HTR-8/SVneo (cell line): Measurements from ENCODE around the gene ABCG5.

Source experiments
- DNase-seq: peaks from one replicate; pipeline ENCODE4 v3.0.0; 2011; ENCODE audit warnings: low spot score, mixed read lengths; ENCODE audit not compliant: insufficient read length
- FAIRE-seq: peaks from 2 replicates; lab custom pipeline; 2011; peaks lifted over from hg19 to GRCh38; lab: Jason Lieb, UNC

ABCG5 gene

GRCh38 chr2:43838560-43839267 lies at the start of gene ABCG5, which contains the start of gene ABCG8:
TSS of gene ABCG5 (minus strand) at chr2:43838839. CDS start at chr2:43838679, 160 bp downstream.
TSS of gene ABCG8 (plus strand) at chr2:43838971. CDS start at chr2:43839054, 83 bp downstream.
- DNase-seq, result no peak
- no peak for FAIRE-seq

GRCh38 chr2:43887176-43887575 lies 48.5 kb upstream of the ABCG5 start:
- no peak for DNase-seq
- FAIRE-seq, result no peak

GRCh38 chr2:43885132-43885632 lies 46.5 kb upstream of the ABCG5 start:
- FAIRE-seq (no peak), DNase-seq (no peak)

GRCh38 chr2:43884689-43885088 lies 46.0 kb upstream of the ABCG5 start:
- no peak for DNase-seq
- no peak for FAIRE-seq

GRCh38 chr2:43882312-43882711 lies 43.7 kb upstream of the ABCG5 start:
- DNase-seq, result no peak

GRCh38 chr2:43880952-43881351 lies 42.3 kb upstream of the ABCG5 start:
- no peak for DNase-seq
- FAIRE-seq, result no peak

More at GRCh38 chr2:43882312-43882711, 43.7 kb upstream of the ABCG5 start:
- FAIRE-seq, result no peak

GRCh38 chr2:43880471-43880870 lies 41.8 kb upstream of the ABCG5 start:
- DNase-seq (no peak), FAIRE-seq (no peak)

GRCh38 chr2:43879261-43879660 lies 40.6 kb upstream of the ABCG5 start:
- FAIRE-seq (no peak), DNase-seq (no peak)

GRCh38 chr2:43877782-43878464 lies 39.3 kb upstream of the ABCG5 start:
- peak; percentile 89 for FAIRE-seq
- DNase-seq, result peak; percentile 87

- FAIRE-seq (no peak), DNase-seq (no peak)
Measured at GRCh38 chr2:43874776-43875451, 36.3 kb upstream of the ABCG5 start.

GRCh38 chr2:43872151-43872550 lies 33.5 kb upstream of the ABCG5 start:
- no peak for FAIRE-seq

GRCh38 chr2:43855292-43855691 lies 16.7 kb upstream of the ABCG5 start:
- DNase-seq, result no peak
- no peak for FAIRE-seq

More at GRCh38 chr2:43872151-43872550, 33.5 kb upstream of the ABCG5 start:
- no peak for DNase-seq

GRCh38 chr2:43854671-43855070 lies 16.0 kb upstream of the ABCG5 start:
- no peak for FAIRE-seq
- no peak for DNase-seq

GRCh38 chr2:43853141-43854081 lies 14.8 kb upstream of the ABCG5 start:
- no peak for DNase-seq
- FAIRE-seq, result no peak

- no peak for FAIRE-seq
- DNase-seq, result no peak
Measured at GRCh38 chr2:43852196-43852730, 13.6 kb upstream of the ABCG5 start.

GRCh38 chr2:43851011-43851980 lies 12.7 kb upstream of the ABCG5 start:
- no peak for FAIRE-seq

GRCh38 chr2:43848214-43848613 lies 9.6 kb upstream of the ABCG5 start:
- no peak for DNase-seq
- peak; percentile 9 for FAIRE-seq

More at GRCh38 chr2:43851011-43851980, 12.7 kb upstream of the ABCG5 start:
- no peak for DNase-seq

GRCh38 chr2:43846140-43846793 lies 7.6 kb upstream of the ABCG5 start:
- FAIRE-seq, result no peak
- DNase-seq, result no peak
